Activated CD4-positive, alpha-beta memory T cell treated with anti-CD3 and anti-CD28 coated beads, Interleukin-2, amount 10 ng/mL, durations not matched to agents 7 days and 5 days (primary cell): ENCODE measurements around the gene CCNI. TPM values are rescaled to one million over a fixed set of nuclear protein-coding genes. Genes with fewer than 3 reads are reported as not detected.
"Not testable (repeated sequence)": the region's sequence is repeated elsewhere in the genome, so short reads cannot be mapped to it uniquely, and the experiment has no call there.

ENCODE experiments used
- CTCF ChIA-PET: fragments of 350-600 bp; sonication (Branson Sonifier 250); formaldehyde crosslinking; loops from one replicate; lab custom pipeline; 2021; ENCODE audit warnings: antibody characterized with exemption, inconsistent platforms; lab: Charles Lee
- POLR2A ChIA-PET: fragments of 350-600 bp; sonication (Branson Sonifier 250); formaldehyde crosslinking; loops from one replicate; lab custom pipeline; 2021; ENCODE audit warnings: antibody characterized with exemption; lab: Charles Lee
- DNase-seq: peaks from one replicate; pipeline ENCODE4 v3.0.0-alpha.2; 2020
- H3K27ac Mint-ChIP-seq: one replicate; pipeline ENCODE4 v1.8.0; 2021; ENCODE audit warnings: mild to moderate bottlenecking, mixed read lengths
- H3K27me3 Mint-ChIP-seq: one replicate; pipeline ENCODE4 v1.8.0; 2021; ENCODE audit warnings: mixed read lengths
- H3K36me3 Mint-ChIP-seq: one replicate; pipeline ENCODE4 v1.8.0; 2021; ENCODE audit warnings: low read depth, mixed read lengths
- H3K4me1 Mint-ChIP-seq: one replicate; pipeline ENCODE4 v1.8.0; 2021; ENCODE audit warnings: mixed read lengths
- H3K4me3 Mint-ChIP-seq: one replicate; pipeline ENCODE4 v1.8.0; 2021; ENCODE audit warnings: mild to moderate bottlenecking, mixed read lengths
- H3K9me3 Mint-ChIP-seq: one replicate; pipeline ENCODE4 v1.8.0; 2021; ENCODE audit warnings: mixed read lengths
- total RNA-seq, 2 experiments: library from RNA; stranded (reverse); gene quantifications; one replicate each; pipeline ENCODE4 v1.2.3, GENCODE V29; 2021

CCNI gene
- total RNA-seq, 2 experiments from 2014 or later: 244 to 246 TPM

- POLR2A ChIA-PET: interaction anchor here (0.9 to 6.2 kb wide), 20 partner anchors 8 to 127 kb away, joined by 3 to 79 read pairs (median 4); partner anchors contain the start of gene CCNG2
- H3K36me3 Mint-ChIP-seq: peaks cover 10% of the 10 kb centered on the region
- peaks cover 31% of the 10 kb centered on the region for H3K4me1 Mint-ChIP-seq
- CTCF ChIA-PET: interaction anchor here (0.6 to 1.5 kb wide), 3 partner anchors 18 to 77 kb away, joined by 3 to 13 read pairs (median 3); no protein-coding TSS in a partner anchor
- H3K4me3 Mint-ChIP-seq: peak overlapping the region; percentile 57
- peak overlapping the region; percentile 99 for H3K27ac Mint-ChIP-seq
- H3K27me3 Mint-ChIP-seq: peaks cover 3% of the 10 kb centered on the region
- no peaks in the 10 kb centered on the region for H3K9me3 Mint-ChIP-seq
- peak; percentile 19 for DNase-seq
Measured at GRCh38 chr4:77076889-77077635, 1.3 kb upstream of the CCNI start.

GRCh38 chr4:77074981-77075855 lies 571 bp downstream of the CCNI start:
- Mint-ChIP-seq H3K4me1 (peaks cover 41% of the 10 kb centered on the region), H3K9me3 (no peaks in the 10 kb centered on the region), H3K4me3 (no peak overlapping the region), H3K27me3 (peaks cover 3% of the 10 kb centered on the region), H3K36me3 (peaks cover 24% of the 10 kb centered on the region), H3K27ac (peak overlapping the region; percentile 99)
- DNase-seq: peak; percentile 83
- ChIA-PET CTCF (interaction anchor here (3.2 kb wide), 1 partner anchor 129 kb away, joined by 16 read pairs; no protein-coding TSS in a partner anchor), POLR2A (interaction anchor here (0.6 to 6.2 kb wide), 12 partner anchors 10 to 787 kb away, joined by 3 to 79 read pairs (median 4); partner anchors contain the start of genes CCNG2 and MRPL1)

GRCh38 chr4:77074381-77074831 lies 1.4 kb downstream of the CCNI start:
- peaks cover 28% of the 10 kb centered on the region for H3K36me3 Mint-ChIP-seq
- peaks cover 3% of the 10 kb centered on the region for H3K27me3 Mint-ChIP-seq
- POLR2A ChIA-PET: interaction anchor here (0.8 to 6.2 kb wide), 10 partner anchors 9 to 788 kb away, joined by 3 to 79 read pairs (median 4); partner anchors contain the start of genes CCNG2 and MRPL1
- peaks cover 48% of the 10 kb centered on the region for H3K4me1 Mint-ChIP-seq
- CTCF ChIA-PET: interaction anchor here (1.6 to 3.2 kb wide), 2 partner anchors 44 to 130 kb away, joined by 3 to 16 read pairs; no protein-coding TSS in a partner anchor
- H3K27ac Mint-ChIP-seq: no peak overlapping the region
- no peak for DNase-seq
- H3K4me3 Mint-ChIP-seq: no peak overlapping the region
- no peaks in the 10 kb centered on the region for H3K9me3 Mint-ChIP-seq

- no peak overlapping the region for H3K27ac Mint-ChIP-seq
- H3K27me3 Mint-ChIP-seq: peaks cover 3% of the 10 kb centered on the region
- H3K9me3 Mint-ChIP-seq: no peaks in the 10 kb centered on the region
- CTCF ChIA-PET: interaction anchor here (0.8 to 3.2 kb wide), 6 partner anchors 10 to 788 kb away, joined by 3 to 16 read pairs (median 3); partner anchors contain the start of gene MRPL1
- no peak overlapping the region for H3K4me3 Mint-ChIP-seq
- H3K36me3 Mint-ChIP-seq: peaks cover 28% of the 10 kb centered on the region
- DNase-seq: no peak
- POLR2A ChIA-PET: interaction anchor here (0.6 to 6.2 kb wide), 9 partner anchors 12 to 788 kb away, joined by 3 to 79 read pairs (median 4); partner anchors contain the start of genes CCNG2 and MRPL1
- peaks cover 47% of the 10 kb centered on the region for H3K4me1 Mint-ChIP-seq
Measured at GRCh38 chr4:77073981-77074380, 1.8 kb downstream of the CCNI start.

GRCh38 chr4:77073106-77073809 lies 2.5 kb downstream of the CCNI start:
- ChIA-PET CTCF (interaction anchor here (0.6 to 3.2 kb wide), 7 partner anchors 10 to 789 kb away, joined by 3 to 16 read pairs (median 3); partner anchors contain the start of gene MRPL1), POLR2A (interaction anchor here (0.6 to 6.2 kb wide), 7 partner anchors 15 to 93 kb away, joined by 3 to 79 read pairs (median 4); partner anchors contain the start of gene CCNG2)
- H3K36me3 Mint-ChIP-seq: peaks cover 30% of the 10 kb centered on the region

GRCh38 chr4:77072195-77072753 lies 3.5 kb downstream of the CCNI start:
- peaks cover 32% of the 10 kb centered on the region for H3K36me3 Mint-ChIP-seq
- ChIA-PET POLR2A (interaction anchor here (0.9 to 1.7 kb wide), 2 partner anchors 77 to 123 kb away, joined by 3 to 5 read pairs; no protein-coding TSS in a partner anchor), CTCF (interaction anchor here (0.6 to 3.2 kb wide), 6 partner anchors 25 to 152 kb away, joined by 3 to 16 read pairs (median 5); no protein-coding TSS in a partner anchor)
- H3K27ac Mint-ChIP-seq: no peak overlapping the region
- no peaks in the 10 kb centered on the region for H3K9me3 Mint-ChIP-seq
- H3K27me3 Mint-ChIP-seq: peaks cover 3% of the 10 kb centered on the region
- peaks cover 46% of the 10 kb centered on the region for H3K4me1 Mint-ChIP-seq
- DNase-seq: no peak
- no peak overlapping the region for H3K4me3 Mint-ChIP-seq

More at GRCh38 chr4:77073106-77073809, 2.5 kb downstream of the CCNI start:
- H3K9me3 Mint-ChIP-seq: no peaks in the 10 kb centered on the region
- peaks cover 51% of the 10 kb centered on the region for H3K4me1 Mint-ChIP-seq
- DNase-seq: no peak
- H3K27ac Mint-ChIP-seq: no peak overlapping the region
- H3K4me3 Mint-ChIP-seq: no peak overlapping the region
- peaks cover 3% of the 10 kb centered on the region for H3K27me3 Mint-ChIP-seq

GRCh38 chr4:77069514-77069913 lies 6.3 kb downstream of the CCNI start:
- not testable (repeated sequence) for H3K4me3 Mint-ChIP-seq, H3K27ac Mint-ChIP-seq, H3K27me3 Mint-ChIP-seq, H3K9me3 Mint-ChIP-seq, DNase-seq
- ChIA-PET CTCF (interaction anchor here (0.7 to 2.0 kb wide), 4 partner anchors 17 to 134 kb away, joined by 3 to 9 read pairs (median 4); no protein-coding TSS in a partner anchor), POLR2A (interaction anchor here (1.6 kb wide), 1 partner anchor 88 kb away, joined by 4 read pairs; no protein-coding TSS in a partner anchor)
- Mint-ChIP-seq H3K4me1 (peaks cover 34% of the 10 kb centered on the region), H3K36me3 (peaks cover 27% of the 10 kb centered on the region)

- Mint-ChIP-seq H3K9me3 (no peaks in the 10 kb centered on the region), H3K4me3 (no peak overlapping the region), H3K36me3 (peaks cover 39% of the 10 kb centered on the region), H3K4me1 (peaks cover 22% of the 10 kb centered on the region), H3K27ac (no peak overlapping the region), H3K27me3 (no peaks in the 10 kb centered on the region)
- CTCF ChIA-PET: interaction anchor here (0.9 to 1.5 kb wide), 4 partner anchors 12 to 139 kb away, joined by 3 to 4 read pairs (median 3); no protein-coding TSS in a partner anchor
- POLR2A ChIA-PET: interaction anchor here (1.2 to 2.7 kb wide), 2 partner anchors 10 to 11 kb away, joined by 4 to 7 read pairs; no protein-coding TSS in a partner anchor
- DNase-seq: no peak
Measured at GRCh38 chr4:77065382-77065781, 10.4 kb downstream of the CCNI start.

- DNase-seq: no peak
- no peaks in the 10 kb centered on the region for H3K27me3 Mint-ChIP-seq
- POLR2A ChIA-PET: interaction anchor here (1.2 to 2.0 kb wide), 2 partner anchors 12 to 757 kb away, joined by 3 to 5 read pairs; no protein-coding TSS in a partner anchor
- H3K27ac Mint-ChIP-seq: no peak overlapping the region
- CTCF ChIA-PET: interaction anchor here (0.6 to 1.0 kb wide), 3 partner anchors 10 to 1703 kb away, joined by 3 to 5 read pairs (median 5); no protein-coding TSS in a partner anchor
- H3K36me3 Mint-ChIP-seq: peaks cover 41% of the 10 kb centered on the region
- no peaks in the 10 kb centered on the region for H3K9me3 Mint-ChIP-seq
- H3K4me1 Mint-ChIP-seq: peaks cover 12% of the 10 kb centered on the region
- no peak overlapping the region for H3K4me3 Mint-ChIP-seq
Measured at GRCh38 chr4:77062856-77063255, 12.9 kb downstream of the CCNI start.

- no peak overlapping the region for H3K27ac Mint-ChIP-seq
- DNase-seq: peak; percentile 56
- POLR2A ChIA-PET: interaction anchor here (0.6 to 1.5 kb wide), 4 partner anchors 7 to 151 kb away, joined by 3 to 4 read pairs (median 4); no protein-coding TSS in a partner anchor
- no peaks in the 10 kb centered on the region for H3K27me3 Mint-ChIP-seq
- H3K4me1 Mint-ChIP-seq: no peaks in the 10 kb centered on the region
- H3K9me3 Mint-ChIP-seq: no peaks in the 10 kb centered on the region
- H3K36me3 Mint-ChIP-seq: peaks cover 63% of the 10 kb centered on the region
- no peak overlapping the region for H3K4me3 Mint-ChIP-seq
- CTCF ChIA-PET: interaction anchor here (0.6 to 11.5 kb wide), 10 partner anchors 7 to 150 kb away, joined by 3 to 114 read pairs (median 4); no protein-coding TSS in a partner anchor
Measured at GRCh38 chr4:77052352-77052751, 23.4 kb downstream of the CCNI start.

- Mint-ChIP-seq H3K4me3 (no peak overlapping the region), H3K27ac (no peak overlapping the region), H3K27me3 (no peaks in the 10 kb centered on the region), H3K36me3 (peaks cover 64% of the 10 kb centered on the region), H3K4me1 (no peaks in the 10 kb centered on the region), H3K9me3 (no peaks in the 10 kb centered on the region)
- POLR2A ChIA-PET: interaction anchor here (1.5 kb wide), 1 partner anchor 152 kb away, joined by 4 read pairs; no protein-coding TSS in a partner anchor
- no peak for DNase-seq
- CTCF ChIA-PET: interaction anchor here (0.6 to 11.5 kb wide), 2 partner anchors 19 to 151 kb away, joined by 3 to 114 read pairs; no protein-coding TSS in a partner anchor
Measured at GRCh38 chr4:77050962-77051361, 24.8 kb downstream of the CCNI start.
